SU-DHL-6 (cell line): ENCODE results near the gene ARHGAP8.

Source experiments
- EZH2phosphoT487 ChIP-seq: fragments of 200-600 bp; sonication (generic), shearing (Covaris generic); conservative IDR thresholded peaks from 2 replicates; pipeline ENCODE4 v1.6.1; 2018; ENCODE audit warnings: mild to moderate bottlenecking, antibody characterized with exemption, low read length, moderate library complexity, mixed read lengths
- TF ChIP-seq, protein P1 (sequence below): fragments of 200-600 bp; sonication (generic); IDR thresholded peaks from one replicate; pipeline ENCODE4 v1.5.1; 2017; ENCODE audit warnings: antibody characterized with exemption, mild to moderate bottlenecking, low read length, moderate library complexity; ENCODE audit not compliant: insufficient read depth, poor library complexity, severe bottlenecking

DNA sequence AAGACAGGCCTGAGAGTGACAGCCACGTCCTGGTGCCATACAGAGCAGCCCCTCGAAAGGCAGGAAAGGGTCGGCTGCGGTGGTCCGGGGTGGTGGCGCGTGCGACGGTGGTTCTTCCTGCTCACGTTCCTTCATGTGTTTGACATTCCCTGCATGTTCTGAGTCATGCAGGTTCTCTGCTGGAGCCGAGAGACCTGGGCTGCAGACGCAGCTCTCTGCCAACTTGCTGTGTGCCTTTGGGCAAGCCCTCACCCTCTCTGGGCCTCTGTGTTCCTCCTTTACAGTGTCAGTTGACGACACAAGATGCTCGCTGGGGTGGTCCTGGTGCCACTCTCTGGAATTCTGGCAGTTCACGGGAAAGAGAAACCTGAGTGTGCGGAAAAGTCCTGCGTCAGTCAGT lies 12.0 kb downstream of the ARHGAP8 start:
- TF ChIP-seq, protein P1, sequence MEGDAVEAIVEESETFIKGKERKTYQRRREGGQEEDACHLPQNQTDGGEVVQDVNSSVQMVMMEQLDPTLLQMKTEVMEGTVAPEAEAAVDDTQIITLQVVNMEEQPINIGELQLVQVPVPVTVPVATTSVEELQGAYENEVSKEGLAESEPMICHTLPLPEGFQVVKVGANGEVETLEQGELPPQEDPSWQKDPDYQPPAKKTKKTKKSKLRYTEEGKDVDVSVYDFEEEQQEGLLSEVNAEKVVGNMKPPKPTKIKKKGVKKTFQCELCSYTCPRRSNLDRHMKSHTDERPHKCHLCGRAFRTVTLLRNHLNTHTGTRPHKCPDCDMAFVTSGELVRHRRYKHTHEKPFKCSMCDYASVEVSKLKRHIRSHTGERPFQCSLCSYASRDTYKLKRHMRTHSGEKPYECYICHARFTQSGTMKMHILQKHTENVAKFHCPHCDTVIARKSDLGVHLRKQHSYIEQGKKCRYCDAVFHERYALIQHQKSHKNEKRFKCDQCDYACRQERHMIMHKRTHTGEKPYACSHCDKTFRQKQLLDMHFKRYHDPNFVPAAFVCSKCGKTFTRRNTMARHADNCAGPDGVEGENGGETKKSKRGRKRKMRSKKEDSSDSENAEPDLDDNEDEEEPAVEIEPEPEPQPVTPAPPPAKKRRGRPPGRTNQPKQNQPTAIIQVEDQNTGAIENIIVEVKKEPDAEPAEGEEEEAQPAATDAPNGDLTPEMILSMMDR = no peak
- TF ChIP-seq EZH2phosphoT487 = no peak
